ENCODE results near the gene LZIC. TPM values are rescaled to one million over a fixed set of nuclear protein-coding genes. Genes with fewer than 3 reads are reported as not detected.

LZIC gene
- total and polyA plus RNA-seq, 2 of the 8 experiments (the other 6 are each of a cell fraction or from before 2014, with no cell fraction given), result 4.8 to 20.3 TPM

DNA sequence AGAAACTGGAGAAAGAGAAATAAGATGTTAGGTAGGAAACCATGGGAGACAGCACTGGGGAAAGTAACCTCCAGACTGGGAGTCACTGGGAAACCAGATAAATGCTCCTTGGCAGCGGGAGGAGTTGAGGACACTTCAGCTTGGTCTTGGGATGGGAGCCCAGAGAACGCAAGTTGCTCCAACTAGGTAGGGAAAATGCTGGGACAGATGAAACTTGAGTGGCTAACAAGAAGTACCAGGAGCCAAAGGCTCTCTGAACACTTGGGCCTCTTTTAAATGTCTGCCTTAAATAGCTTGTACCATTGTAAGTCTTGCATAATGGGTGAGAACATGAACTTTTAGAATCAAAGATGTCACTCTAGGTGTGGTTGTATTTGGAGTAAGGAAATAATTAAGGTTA lies 3.1 kb upstream of the LZIC start:
- Histone ChIP-seq H2AFZ (ENCODE audit: low read length) (no peak overlapping the region), H4K8ac (ENCODE audit: extremely low read depth, insufficient read depth, low read length) (no peak overlapping the region), H4K20me1 (replicated peaks in 1 of 2; ENCODE audit: control insufficient read depth in 1 of 2, insufficient read depth in 2 of 2, low read length in 2 of 2) (no peaks in the 10 kb centered on the region), H2AK5ac (ENCODE audit: low read depth, low read length) (no peak overlapping the region), H3K36me3 (ENCODE audit: control insufficient read depth in 2 of 4, insufficient read depth in 4 of 4, low read length in 3 of 4) (no peaks in the 10 kb centered on the region), H3K23me2 (ENCODE audit: low read depth, low read length) (peaks cover 5% of the 10 kb centered on the region; the same call in 1 of the 2 replicates), H3K9me3 (ENCODE audit: insufficient read depth in 2 of 2, low read depth in 1 of 2, low read length in 1 of 2) (no peaks in the 10 kb centered on the region), H4K5ac (ENCODE audit: insufficient read length, low read depth, low read length) (no peak overlapping the region), H3K18ac (ENCODE audit: extremely low read depth, low read length) (no peak overlapping the region), H2BK120ac (replicated peaks; ENCODE audit: low read depth, low read length) (no peak overlapping the region), H2BK15ac (ENCODE audit: low read length) (no peak overlapping the region), H3K27me3 (replicated peaks in 1 of 4; ENCODE audit: control insufficient read depth in 3 of 4, extremely low read depth in 1 of 4, insufficient read depth in 3 of 4, low read length in 3 of 4) (no peaks in the 10 kb centered on the region), H3K9ac (replicated peaks in 1 of 4; ENCODE audit: extremely low read depth in 1 of 4, low read depth in 3 of 4, low read length in 3 of 4) (no peak overlapping the region), H3K4me2 (ENCODE audit: insufficient read depth in 1 of 2, low read depth in 2 of 2, low read length in 2 of 2) (no peak overlapping the region), H2BK20ac (ENCODE audit: low read length) (no peak overlapping the region), H3K4me3 (ENCODE audit: extremely low read depth in 1 of 4, insufficient read depth in 2 of 4, low read depth in 3 of 4, low read length in 4 of 4) (no peak overlapping the region), H3K4me1 (replicated peaks in 1 of 4; ENCODE audit: control insufficient read depth in 3 of 4, insufficient read depth in 4 of 4, low read length in 3 of 4) (peaks cover 0 to 4% (median 0%) of the 10 kb centered on the region in 4 experiments; a peak in 1 of 7 replicates), H3K14ac (ENCODE audit: insufficient read length) (no peak overlapping the region), H3K79me2 (ENCODE audit: control insufficient read depth in 1 of 2, insufficient read depth in 2 of 2, low read length in 2 of 2) (no peaks in the 10 kb centered on the region), H3K27ac (ENCODE audit: low read depth, low read length) (no peak overlapping the region), H2BK12ac (ENCODE audit: low read depth, low read length) (no peak overlapping the region), H4K91ac (replicated peaks; ENCODE audit: insufficient read length, low read length) (no peak overlapping the region), H3K56ac (replicated peaks; ENCODE audit: insufficient read length, low read depth, low read length) (no peak overlapping the region), H2BK5ac (ENCODE audit: low read depth, low read length) (no peak overlapping the region), H3K23ac (ENCODE audit: insufficient read length) (no peak overlapping the region), H3K4ac (replicated peaks; ENCODE audit: insufficient read length, low read depth, low read length) (no peak overlapping the region), H3K79me1 (ENCODE audit: low read depth, low read length) (no peaks in the 10 kb centered on the region)
- WGBS, 2 experiments (ENCODE audit: extremely low coverage in 1 of 2, insufficient coverage in 1 of 2, insufficient read length in 1 of 2, insufficient replicate concordance in 2 of 2, low coverage in 1 of 2, low lambda C conversion rate in 2 of 2, missing lambda C conversion rate in 1 of 2), result 88% methylated on average over 2 of the region's 2 CpGs; no CpG with 5 or more reads in 1 of the 2 experiments
- CTCF ChIA-PET (ENCODE audit: partially characterized antibody), result interaction anchor here (1.5 to 2.4 kb wide), 2 partner anchors 71 to 88 kb away, joined by 5 to 7 read pairs; partner anchors contain the start of gene UBE4B
- FAIRE-seq (no peak), DNase-seq (ENCODE audit: low read depth in 1 of 2, low spot score in 2 of 2) (no peak)
- POLR2A ChIA-PET (ENCODE audit: partially characterized antibody), result no interaction called here
